LNCaP clone FGC (cell line): Measurements from ENCODE around the gene PCDHGA8.
"Not testable (repeated sequence)": the region's sequence is repeated elsewhere in the genome, so short reads cannot be mapped to it uniquely, and the experiment has no call there.

ENCODE experiments used
- DNase-seq: peaks from one replicate; pipeline ENCODE4 v3.0.0-alpha.2; 2011; ENCODE audit warnings: low read depth
- H3K4me3 ChIP-seq: 2 replicates; pipeline ENCODE4 v1.5.1; 2011; ENCODE audit warnings: mild to moderate bottlenecking, low read depth, low read length, control low read depth
- TF ChIP-seq, protein P1 (sequence below): IDR thresholded peaks from 2 replicates; pipeline ENCODE4 v1.5.1; 2012; ENCODE audit warnings: mild to moderate bottlenecking; ENCODE audit not compliant: control insufficient read depth, insufficient read depth; ENCODE audit errors: extremely low read depth

PCDHGA8 gene

DNA sequence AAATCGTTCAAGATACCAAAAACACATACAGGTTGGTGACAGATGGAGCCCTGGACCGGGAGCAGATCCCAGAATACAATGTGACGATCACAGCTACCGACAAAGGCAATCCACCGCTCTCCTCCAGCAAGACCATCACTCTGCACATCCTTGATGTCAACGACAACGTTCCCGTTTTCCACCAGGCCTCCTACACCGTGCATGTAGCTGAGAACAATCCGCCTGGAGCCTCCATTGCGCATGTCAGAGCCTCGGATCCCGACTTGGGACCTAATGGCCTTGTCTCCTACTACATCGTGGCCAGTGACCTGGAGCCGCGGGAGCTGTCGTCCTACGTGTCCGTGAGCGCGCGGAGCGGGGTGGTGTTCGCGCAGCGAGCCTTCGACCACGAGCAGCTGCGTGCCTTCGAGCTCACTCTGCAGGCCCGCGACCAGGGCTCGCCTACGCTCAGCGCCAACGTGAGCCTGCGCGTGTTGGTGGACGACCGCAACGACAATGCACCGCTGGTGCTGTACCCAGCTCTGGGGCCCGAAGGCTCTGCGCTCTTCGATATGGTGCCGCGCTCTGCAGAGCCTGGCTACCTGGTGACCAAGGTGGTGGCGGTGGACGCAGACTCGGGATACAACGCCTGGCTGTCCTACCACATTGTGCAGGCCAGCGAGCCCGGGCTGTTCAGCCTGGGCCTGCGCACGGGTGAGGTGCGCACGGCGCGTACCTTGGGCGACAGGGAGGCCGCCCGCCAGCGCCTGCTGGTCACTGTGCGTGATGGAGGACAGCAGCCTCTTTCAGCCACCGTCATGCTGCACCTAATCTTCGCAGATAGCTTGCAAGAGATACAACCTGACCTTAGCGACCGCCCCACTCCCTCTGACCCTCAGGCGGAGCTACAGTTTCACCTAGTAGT is 20.6 kb upstream of the PCDHGA8 start:
- TF ChIP-seq, protein P1, sequence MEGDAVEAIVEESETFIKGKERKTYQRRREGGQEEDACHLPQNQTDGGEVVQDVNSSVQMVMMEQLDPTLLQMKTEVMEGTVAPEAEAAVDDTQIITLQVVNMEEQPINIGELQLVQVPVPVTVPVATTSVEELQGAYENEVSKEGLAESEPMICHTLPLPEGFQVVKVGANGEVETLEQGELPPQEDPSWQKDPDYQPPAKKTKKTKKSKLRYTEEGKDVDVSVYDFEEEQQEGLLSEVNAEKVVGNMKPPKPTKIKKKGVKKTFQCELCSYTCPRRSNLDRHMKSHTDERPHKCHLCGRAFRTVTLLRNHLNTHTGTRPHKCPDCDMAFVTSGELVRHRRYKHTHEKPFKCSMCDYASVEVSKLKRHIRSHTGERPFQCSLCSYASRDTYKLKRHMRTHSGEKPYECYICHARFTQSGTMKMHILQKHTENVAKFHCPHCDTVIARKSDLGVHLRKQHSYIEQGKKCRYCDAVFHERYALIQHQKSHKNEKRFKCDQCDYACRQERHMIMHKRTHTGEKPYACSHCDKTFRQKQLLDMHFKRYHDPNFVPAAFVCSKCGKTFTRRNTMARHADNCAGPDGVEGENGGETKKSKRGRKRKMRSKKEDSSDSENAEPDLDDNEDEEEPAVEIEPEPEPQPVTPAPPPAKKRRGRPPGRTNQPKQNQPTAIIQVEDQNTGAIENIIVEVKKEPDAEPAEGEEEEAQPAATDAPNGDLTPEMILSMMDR = no peak
- no peak overlapping the region for H3K4me3 ChIP-seq
- DNase-seq = no peak

DNA sequence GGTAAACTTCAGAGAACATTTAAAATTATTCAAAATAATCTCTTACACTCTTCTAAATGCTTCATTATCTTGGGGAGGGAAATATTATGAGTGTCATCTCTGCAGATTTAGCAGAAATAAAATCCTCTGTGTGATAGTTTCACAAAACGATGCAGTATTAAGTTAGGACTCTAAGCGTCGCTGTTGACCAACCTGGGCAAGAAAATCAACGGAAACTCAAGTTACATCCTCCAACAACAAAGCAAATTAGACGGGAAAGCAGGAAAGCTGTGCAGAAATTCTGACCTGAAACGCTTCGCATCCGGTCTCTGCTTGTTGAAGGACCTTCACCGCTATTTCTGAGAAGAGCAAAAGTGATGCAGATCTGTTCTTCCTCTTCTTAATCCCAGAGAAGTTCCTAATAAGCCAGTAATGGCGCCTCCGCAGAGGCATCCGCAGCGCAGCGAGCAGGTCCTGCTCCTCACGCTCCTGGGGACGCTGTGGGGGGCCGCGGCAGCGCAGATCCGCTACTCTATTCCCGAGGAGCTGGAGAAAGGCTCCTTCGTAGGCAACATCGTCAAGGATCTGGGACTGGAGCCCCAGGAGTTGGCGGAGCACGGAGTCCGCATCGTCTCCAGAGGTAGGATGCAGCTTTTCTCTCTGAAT is 18.6 kb upstream of the PCDHGA8 start, which contains the start of gene PCDHGA6:
Gene PCDHGA6 (plus strand): TSS at position 219 of the 645 bp plus-strand sequence. CDS start 193 bp downstream, at position 412.
- peak within 1 kb of the TSS; percentile 21; the same call in 1 of the 2 replicates for H3K4me3 ChIP-seq
- DNase-seq = no peak
- TF ChIP-seq, protein P1 = peak; percentile 35

DNA sequence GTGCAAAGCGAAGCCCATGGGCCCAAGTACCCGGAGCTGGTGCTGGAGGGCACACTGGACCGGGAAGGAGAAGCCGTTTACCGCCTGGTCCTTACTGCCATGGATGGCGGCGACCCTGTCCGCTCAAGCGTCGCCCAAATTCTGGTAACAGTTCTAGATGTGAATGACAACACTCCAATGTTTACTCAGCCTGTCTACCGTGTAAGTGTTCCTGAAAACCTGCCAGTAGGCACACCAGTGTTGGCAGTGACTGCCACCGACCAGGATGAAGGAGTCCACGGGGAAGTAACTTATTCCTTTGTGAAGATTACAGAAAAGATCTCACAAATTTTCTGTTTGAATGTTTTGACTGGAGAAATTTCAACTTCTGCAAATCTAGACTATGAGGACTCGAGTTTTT is 17.8 kb upstream of the PCDHGA8 start:
- TF ChIP-seq, protein P1 = no peak
- no peak for DNase-seq
- no peak overlapping the region for H3K4me3 ChIP-seq

DNA sequence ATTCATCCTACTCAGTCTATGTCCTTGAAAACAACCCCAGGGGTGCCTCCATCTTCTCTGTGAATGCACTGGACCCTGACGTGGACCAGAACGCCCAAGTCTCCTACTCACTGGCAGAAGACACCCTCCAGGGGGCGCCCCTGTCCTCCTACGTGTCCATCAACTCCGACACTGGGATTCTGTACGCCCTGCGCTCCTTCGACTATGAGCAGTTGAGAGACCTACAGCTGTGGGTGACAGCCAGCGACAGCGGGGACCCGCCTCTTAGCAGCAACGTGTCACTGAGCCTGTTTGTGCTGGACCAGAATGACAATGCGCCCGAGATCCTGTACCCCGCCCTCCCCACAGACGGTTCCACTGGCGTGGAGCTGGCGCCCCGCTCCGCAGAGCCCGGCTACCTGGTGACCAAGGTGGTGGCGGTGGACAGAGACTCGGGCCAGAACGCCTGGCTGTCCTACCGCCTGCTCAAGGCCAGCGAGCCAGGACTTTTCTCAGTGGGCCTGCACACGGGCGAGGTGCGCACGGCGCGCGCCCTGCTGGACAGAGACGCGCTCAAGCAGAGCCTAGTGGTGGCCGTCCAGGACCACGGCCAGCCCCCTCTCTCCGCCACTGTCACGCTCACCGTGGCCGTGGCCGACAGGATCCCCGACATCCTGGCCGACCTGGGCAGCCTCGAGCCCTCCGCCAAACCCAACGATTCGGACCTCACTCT is 16.8 kb upstream of the PCDHGA8 start:
- H3K4me3 ChIP-seq = not testable (repeated sequence)

DNA sequence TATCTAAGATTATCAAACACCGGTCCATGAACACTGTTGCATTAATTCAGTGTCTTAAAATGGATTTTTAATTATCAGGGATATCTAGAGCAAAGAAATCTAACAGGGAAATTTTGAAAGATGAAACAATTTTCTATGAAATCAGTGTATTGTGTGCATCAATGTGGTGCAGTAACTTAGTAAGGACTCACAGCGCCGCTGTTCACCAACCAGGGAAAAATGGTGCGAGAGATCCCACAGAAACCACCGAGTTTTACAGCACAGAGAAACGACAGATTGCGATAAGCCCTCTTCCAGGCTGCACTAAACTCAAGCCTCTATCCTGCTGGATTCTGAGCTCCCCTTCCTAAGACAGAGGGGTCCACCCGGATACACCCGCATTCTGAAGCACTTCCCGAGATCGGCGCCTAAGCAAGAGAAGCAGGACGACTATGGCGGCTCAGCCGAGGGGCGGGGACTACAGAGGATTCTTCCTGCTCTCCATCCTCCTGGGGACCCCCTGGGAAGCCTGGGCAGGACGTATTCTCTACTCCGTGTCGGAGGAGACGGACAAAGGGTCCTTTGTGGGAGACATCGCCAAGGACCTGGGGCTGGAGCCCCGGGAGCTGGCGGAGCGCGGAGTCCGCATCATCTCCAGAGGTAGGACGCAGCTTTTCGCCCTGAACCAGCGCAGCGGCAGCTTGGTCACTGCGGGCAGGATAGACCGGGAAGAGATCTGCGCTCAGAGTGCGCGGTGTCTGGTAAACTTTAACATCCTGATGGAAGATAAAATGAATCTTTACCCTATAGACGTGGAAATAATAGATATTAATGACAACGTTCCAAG is 9.8 kb upstream of the PCDHGA8 start, which contains the start of gene PCDHGA7:
Gene PCDHGA7 (plus strand): TSS at position 274 of the 826 bp plus-strand sequence. CDS start 158 bp downstream, at position 432.
- DNase-seq = no peak
- TF ChIP-seq, protein P1 = peak; percentile 57
- H3K4me3 ChIP-seq = peak within 1 kb of the TSS; percentile 65

More for the DNA sequence above, 16.8 kb upstream of the PCDHGA8 start:
- DNase-seq = not testable (repeated sequence)

DNA sequence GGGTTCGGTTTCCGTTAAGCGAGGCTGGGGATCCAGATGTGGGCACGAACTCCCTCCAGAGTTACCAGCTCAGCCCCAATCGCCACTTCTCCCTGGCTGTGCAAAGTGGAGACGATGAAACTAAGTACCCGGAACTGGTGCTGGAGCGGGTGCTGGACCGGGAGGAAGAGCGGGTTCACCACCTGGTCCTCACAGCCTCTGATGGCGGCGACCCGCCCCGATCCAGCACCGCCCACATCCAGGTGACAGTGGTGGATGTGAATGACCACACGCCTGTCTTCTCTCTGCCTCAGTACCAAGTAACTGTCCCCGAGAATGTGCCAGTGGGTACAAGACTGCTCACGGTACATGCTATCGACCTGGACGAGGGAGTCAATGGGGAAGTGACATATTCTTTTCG is 9.1 kb upstream of the PCDHGA8 start:
- TF ChIP-seq, protein P1 = no peak
- H3K4me3 ChIP-seq = peak overlapping the region; percentile 65
- DNase-seq = no peak
